Measurements from ENCODE around the gene PRKCE.

DNA sequence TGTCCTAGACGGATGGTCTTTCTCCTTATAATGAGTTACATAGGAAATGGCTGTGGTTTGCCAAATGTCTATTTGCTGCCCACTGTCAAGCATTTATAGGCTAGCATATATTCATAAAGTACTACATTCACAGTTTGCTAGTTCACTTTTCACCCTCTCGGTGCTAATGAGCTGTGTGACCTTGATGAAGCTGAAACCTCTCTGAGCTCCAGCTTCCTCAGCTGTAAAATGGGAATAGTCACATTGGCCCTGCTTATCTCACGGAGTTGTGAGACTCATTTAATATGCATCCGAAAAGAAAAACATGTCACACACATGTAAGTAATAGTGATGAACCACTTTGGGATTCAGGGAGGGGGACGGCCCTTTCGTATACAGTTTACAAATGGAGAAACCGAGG, 17.0 kb downstream of the PRKCE start:
- TF ChIP-seq, protein P1, sequence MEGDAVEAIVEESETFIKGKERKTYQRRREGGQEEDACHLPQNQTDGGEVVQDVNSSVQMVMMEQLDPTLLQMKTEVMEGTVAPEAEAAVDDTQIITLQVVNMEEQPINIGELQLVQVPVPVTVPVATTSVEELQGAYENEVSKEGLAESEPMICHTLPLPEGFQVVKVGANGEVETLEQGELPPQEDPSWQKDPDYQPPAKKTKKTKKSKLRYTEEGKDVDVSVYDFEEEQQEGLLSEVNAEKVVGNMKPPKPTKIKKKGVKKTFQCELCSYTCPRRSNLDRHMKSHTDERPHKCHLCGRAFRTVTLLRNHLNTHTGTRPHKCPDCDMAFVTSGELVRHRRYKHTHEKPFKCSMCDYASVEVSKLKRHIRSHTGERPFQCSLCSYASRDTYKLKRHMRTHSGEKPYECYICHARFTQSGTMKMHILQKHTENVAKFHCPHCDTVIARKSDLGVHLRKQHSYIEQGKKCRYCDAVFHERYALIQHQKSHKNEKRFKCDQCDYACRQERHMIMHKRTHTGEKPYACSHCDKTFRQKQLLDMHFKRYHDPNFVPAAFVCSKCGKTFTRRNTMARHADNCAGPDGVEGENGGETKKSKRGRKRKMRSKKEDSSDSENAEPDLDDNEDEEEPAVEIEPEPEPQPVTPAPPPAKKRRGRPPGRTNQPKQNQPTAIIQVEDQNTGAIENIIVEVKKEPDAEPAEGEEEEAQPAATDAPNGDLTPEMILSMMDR (conservative IDR thresholded peaks at IDR 0.05 in 1 of 2, IDR thresholded peaks at IDR 0.05 in 1 of 2; ENCODE audit: low read depth in 1 of 2, low read length in 2 of 2) = no peak
- TF ChIP-seq EZH2 (IDR thresholded peaks at IDR 0.05; ENCODE audit: low read length, missing control alignments) = no peak

Data from fibroblast of lung (primary cell).